ENCODE measurements around the gene COG5. TPM values are rescaled to one million over a fixed set of nuclear protein-coding genes. Genes with fewer than 3 reads are reported as not detected.

COG5 gene
- 31.9 TPM for polyA plus RNA-seq (2012; ENCODE audit: insufficient read depth, insufficient read length)

- peak within 1 kb of the TSS; percentile 77 for H3K4me3 ChIP-seq (ENCODE audit: low read length)
- peak; percentile 68 for DNase-seq (ENCODE audit: low read depth, low spot score)
Observed at GRCh38 chr7:107563775-107564552, at the start of gene COG5, which contains the start of gene DUS4L. COG5 (minus strand) TSS chr7:107563920; CDS start chr7:107563896, 24 bp downstream. DUS4L (plus strand) TSS chr7:107563971; CDS start chr7:107567071, 3,100 bp downstream.

GRCh38 chr7:107613439-107613838 is 49.7 kb upstream of the COG5 start:
- no peak overlapping the region for H3K4me3 ChIP-seq (ENCODE audit: low read length)
- DNase-seq (ENCODE audit: low read depth, low spot score): no peak

GRCh38 chr7:107610323-107610722 is 46.6 kb upstream of the COG5 start:
- DNase-seq (ENCODE audit: low read depth, low spot score): no peak
- H3K4me3 ChIP-seq (ENCODE audit: low read length): no peak overlapping the region

GRCh38 chr7:107609811-107610261 is 46.1 kb upstream of the COG5 start:
- DNase-seq (ENCODE audit: low read depth, low spot score): no peak

GRCh38 chr7:107606303-107606702 is 42.6 kb upstream of the COG5 start:
- no peak overlapping the region for H3K4me3 ChIP-seq (ENCODE audit: low read length)
- DNase-seq (ENCODE audit: low read depth, low spot score): no peak

More at GRCh38 chr7:107609811-107610261, 46.1 kb upstream of the COG5 start:
- H3K4me3 ChIP-seq (ENCODE audit: low read length): no peak overlapping the region

GRCh38 chr7:107605218-107605815 is 41.6 kb upstream of the COG5 start:
- no peak for DNase-seq (ENCODE audit: low read depth, low spot score)
- no peak overlapping the region for H3K4me3 ChIP-seq (ENCODE audit: low read length)

GRCh38 chr7:107600816-107601215 is 37.1 kb upstream of the COG5 start:
- no peak for DNase-seq (ENCODE audit: low read depth, low spot score)
- no peak overlapping the region for H3K4me3 ChIP-seq (ENCODE audit: low read length)

GRCh38 chr7:107599262-107599661 is 35.5 kb upstream of the COG5 start:
- DNase-seq (ENCODE audit: low read depth, low spot score): no peak
- no peak overlapping the region for H3K4me3 ChIP-seq (ENCODE audit: low read length)

GRCh38 chr7:107597953-107598352 is 34.2 kb upstream of the COG5 start:
- DNase-seq (ENCODE audit: low read depth, low spot score): no peak
- no peak overlapping the region for H3K4me3 ChIP-seq (ENCODE audit: low read length)

GRCh38 chr7:107597582-107597916 is 33.8 kb upstream of the COG5 start:
- no peak for DNase-seq (ENCODE audit: low read depth, low spot score)
- H3K4me3 ChIP-seq (ENCODE audit: low read length): no peak overlapping the region

GRCh38 chr7:107596881-107597581 is 33.3 kb upstream of the COG5 start:
- H3K4me3 ChIP-seq (ENCODE audit: low read length): no peak overlapping the region
- DNase-seq (ENCODE audit: low read depth, low spot score): no peak

GRCh38 chr7:107594961-107595737 is 31.4 kb upstream of the COG5 start:
- H3K4me3 ChIP-seq (ENCODE audit: low read length): no peak overlapping the region
- DNase-seq (ENCODE audit: low read depth, low spot score): no peak

GRCh38 chr7:107593025-107593410 is 29.3 kb upstream of the COG5 start:
- DNase-seq (ENCODE audit: low read depth, low spot score): no peak
- H3K4me3 ChIP-seq (ENCODE audit: low read length): no peak overlapping the region

GRCh38 chr7:107592361-107593024 is 28.8 kb upstream of the COG5 start:
- no peak overlapping the region for H3K4me3 ChIP-seq (ENCODE audit: low read length)
- no peak for DNase-seq (ENCODE audit: low read depth, low spot score)

- no peak for DNase-seq (ENCODE audit: low read depth, low spot score)
- H3K4me3 ChIP-seq (ENCODE audit: low read length): no peak overlapping the region
Observed at GRCh38 chr7:107591421-107591820, 27.7 kb upstream of the COG5 start.

- no peak for DNase-seq (ENCODE audit: low read depth, low spot score)
- H3K4me3 ChIP-seq (ENCODE audit: low read length): no peak overlapping the region
Observed at GRCh38 chr7:107588529-107589130, 24.9 kb upstream of the COG5 start.

- DNase-seq (ENCODE audit: low read depth, low spot score): no peak
- H3K4me3 ChIP-seq (ENCODE audit: low read length): no peak overlapping the region
Observed at GRCh38 chr7:107584716-107585115, 21.0 kb upstream of the COG5 start.

- no peak overlapping the region for H3K4me3 ChIP-seq (ENCODE audit: low read length)
- DNase-seq (ENCODE audit: low read depth, low spot score): no peak
Observed at GRCh38 chr7:107582875-107583274, 19.2 kb upstream of the COG5 start.
